HL-60/S4 (cell line): ENCODE measurements around the gene SDR42E1.

Experiments used
- in situ Hi-C: fragments of 300-500 bp; cut with MboI; formaldehyde crosslinking; loops from 2 replicates; pipeline ENCODE4 v1.14.3; 2022; ENCODE audit warnings: low sequenced_read_pairs

SDR42E1 gene

DNA sequence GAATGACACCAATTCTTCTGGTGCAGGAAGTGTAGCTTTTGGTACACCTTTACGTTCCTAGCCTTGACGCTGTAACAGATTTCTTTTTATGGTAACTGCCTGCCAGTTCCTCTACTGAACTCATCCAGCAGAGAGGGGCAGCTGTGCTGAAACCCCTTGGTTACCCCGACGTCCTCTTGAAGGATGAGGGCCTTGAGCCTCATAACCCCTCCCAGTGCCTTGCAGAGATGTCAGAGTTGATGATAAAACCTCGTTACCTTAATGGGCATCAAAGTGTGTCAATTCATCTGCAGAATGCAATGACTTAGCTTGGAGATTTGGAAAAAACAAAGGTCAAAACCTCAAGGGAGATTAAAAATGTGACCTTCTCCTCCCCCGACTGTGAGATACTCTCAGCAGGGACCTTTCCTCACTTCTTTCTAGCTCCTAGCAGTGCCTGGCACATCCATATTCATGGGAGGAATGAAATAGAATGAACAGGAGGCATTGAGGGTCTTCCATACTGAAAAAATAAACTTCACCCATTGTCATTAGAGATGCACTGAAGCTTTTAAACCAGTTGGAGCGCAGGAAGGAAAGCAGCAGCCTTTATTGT is 69.2 kb downstream of the SDR42E1 start:
- in situ Hi-C loops, result no loop called here

GRCh38 chr16:81940781-81941560 is 70.3 kb downstream of the SDR42E1 start:
- in situ Hi-C loops, result no loop called here

DNA sequence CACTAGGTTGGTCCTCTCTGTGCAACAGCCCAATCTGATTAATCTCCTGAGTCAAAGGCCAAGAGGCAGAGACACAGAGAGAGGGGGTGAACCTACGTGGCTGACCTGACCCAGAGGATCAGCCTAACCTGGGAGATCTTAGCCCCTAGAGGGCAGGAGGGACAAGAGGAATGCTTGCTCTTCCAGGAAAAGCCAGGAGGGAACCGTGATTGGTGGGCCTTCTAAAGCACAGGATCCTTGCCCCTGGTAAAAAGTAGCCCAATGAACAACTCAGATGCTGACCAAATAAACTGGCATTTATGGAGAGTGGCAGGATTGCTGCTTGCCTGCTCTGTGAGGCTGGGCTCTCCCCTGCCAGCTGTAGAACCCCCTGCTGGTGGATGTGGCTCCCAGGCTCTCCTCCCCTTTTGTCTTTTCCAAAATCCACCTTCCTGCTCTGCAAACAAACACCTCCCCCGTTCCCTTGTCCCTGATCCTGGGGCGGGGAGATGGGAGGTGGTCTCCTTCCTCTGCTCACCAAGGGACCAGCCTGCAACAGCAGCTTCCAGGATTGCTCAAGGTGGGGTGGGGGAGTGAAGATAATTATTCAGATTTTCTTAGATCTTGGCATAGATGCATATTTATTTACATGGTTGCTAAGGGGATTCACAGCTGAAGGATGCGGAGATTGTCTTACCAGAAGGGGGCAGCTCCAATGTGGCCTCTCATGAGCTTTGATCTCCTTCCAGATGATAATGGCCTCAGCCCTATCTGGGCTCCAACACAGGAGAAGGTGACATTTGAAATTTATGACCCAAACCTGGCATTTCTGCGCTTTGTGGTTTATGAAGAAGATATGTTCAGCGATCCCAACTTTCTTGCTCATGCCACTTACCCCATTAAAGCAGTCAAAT is 71.9 kb downstream of the SDR42E1 start:
- in situ Hi-C loops, result no loop called here
